ENCODE measurements around the gene MSI2.

Gene MSI2

DNA sequence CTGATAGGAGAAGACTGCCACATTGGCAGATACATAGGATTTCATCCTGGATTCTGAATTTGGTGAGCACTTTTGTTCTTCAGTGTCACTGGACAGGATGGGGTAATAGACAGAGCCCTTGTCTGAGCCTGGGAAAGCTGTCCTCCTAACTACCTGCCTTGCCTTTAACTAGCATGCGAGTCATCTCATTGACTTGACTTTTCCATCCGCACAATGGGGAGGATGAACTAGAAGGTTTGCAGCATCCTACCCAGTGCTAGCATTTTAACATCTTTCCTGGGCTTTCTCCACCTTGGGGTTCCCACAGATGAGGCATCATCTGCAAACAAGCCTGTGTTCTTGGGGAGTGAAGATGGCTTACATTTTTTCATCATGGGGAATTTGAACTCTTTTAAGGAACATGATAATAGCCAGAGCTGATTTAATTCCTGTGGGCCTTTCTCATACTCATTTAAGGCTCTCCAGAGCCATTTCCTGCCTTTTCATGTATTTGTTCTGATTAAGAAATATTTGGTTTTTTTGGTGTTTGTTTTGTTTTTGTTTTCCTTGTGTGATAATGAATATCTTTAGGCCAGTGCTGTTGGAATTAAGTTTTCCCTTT, 139.5 kb downstream of the MSI2 start:
- no peak for DNase-seq (ENCODE audit: low spot score)

DNA sequence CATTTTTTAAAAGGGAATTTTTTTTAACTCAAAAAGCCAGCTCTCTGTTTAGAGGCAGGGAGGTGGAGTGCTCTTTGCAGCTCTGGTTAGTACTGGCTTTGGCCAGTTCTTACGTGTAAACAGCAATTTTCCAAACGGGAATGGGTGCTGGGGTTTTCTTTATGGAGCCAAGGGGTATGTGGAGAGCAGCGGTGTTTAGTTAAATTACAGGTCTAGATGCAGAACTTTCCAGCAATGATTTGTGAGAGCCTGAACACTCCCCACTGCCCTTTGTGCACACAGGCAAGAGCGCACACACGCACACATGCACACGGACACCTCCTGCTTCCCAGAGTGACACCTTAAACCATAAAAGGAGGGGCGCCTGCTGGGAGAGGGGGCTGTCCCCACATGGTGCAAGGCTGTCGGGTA, 140.2 kb downstream of the MSI2 start:
- DNase-seq (ENCODE audit: low spot score) = no peak

DNA sequence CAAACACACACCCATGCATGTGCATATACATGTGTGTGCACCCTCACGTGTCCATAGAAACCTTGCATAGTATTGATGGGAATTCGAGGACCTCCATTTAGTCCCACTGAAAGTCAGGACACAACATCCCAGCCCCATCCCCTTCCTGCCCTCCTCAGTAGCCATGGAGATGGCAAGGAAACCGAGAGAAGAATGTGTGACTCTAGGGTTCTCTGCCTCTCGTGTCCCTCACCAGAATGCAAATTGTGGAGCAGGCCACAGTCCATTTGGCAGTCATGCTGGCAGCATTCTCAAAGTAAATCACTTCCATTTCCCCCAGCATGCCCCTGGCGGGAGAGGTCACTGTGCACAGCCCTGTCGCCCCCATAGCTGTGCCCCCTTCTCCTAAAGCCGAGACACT, 141.1 kb downstream of the MSI2 start:
- no peak for DNase-seq (ENCODE audit: low spot score)

DNA sequence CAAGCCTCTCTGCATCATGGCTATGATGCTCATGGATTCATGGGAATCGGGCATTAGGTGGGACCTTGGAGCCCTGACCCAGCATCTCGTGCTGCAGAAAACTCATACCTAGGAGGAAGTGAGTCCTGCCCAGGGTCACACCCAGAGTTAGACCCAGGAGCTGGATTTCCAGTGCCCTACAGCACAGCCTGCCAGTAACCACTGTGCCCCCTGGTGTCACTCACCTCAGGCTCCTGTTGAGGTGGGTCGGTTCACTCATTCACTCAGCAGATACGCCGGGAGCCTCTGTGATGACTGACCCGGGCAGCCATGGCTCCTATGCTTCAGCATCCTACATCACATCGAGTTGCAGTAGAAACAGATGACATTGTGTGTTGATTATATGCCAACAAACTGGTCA, 143.4 kb downstream of the MSI2 start:
- no peak for DNase-seq (ENCODE audit: low spot score)

DNA sequence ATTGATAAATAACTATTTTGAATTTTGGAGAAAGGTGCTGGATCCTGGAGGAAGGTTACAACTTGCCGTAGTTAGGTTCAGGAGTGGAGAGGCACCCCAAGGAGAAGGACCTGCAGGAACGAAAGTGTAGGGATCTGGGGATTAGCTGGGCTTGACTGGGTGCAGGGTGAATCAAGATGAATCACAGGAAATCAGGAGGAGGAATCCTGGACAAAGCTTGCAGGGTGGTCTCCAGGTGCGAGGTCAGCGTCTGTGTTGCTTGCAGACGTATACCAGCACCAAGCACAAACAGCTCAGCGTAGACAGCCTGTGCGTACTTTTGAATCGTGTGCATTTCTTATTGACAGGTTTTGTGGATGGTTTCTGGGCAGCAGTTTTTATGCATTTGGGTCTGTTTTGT, 144.3 kb downstream of the MSI2 start:
- DNase-seq (ENCODE audit: low spot score) = no peak

DNA sequence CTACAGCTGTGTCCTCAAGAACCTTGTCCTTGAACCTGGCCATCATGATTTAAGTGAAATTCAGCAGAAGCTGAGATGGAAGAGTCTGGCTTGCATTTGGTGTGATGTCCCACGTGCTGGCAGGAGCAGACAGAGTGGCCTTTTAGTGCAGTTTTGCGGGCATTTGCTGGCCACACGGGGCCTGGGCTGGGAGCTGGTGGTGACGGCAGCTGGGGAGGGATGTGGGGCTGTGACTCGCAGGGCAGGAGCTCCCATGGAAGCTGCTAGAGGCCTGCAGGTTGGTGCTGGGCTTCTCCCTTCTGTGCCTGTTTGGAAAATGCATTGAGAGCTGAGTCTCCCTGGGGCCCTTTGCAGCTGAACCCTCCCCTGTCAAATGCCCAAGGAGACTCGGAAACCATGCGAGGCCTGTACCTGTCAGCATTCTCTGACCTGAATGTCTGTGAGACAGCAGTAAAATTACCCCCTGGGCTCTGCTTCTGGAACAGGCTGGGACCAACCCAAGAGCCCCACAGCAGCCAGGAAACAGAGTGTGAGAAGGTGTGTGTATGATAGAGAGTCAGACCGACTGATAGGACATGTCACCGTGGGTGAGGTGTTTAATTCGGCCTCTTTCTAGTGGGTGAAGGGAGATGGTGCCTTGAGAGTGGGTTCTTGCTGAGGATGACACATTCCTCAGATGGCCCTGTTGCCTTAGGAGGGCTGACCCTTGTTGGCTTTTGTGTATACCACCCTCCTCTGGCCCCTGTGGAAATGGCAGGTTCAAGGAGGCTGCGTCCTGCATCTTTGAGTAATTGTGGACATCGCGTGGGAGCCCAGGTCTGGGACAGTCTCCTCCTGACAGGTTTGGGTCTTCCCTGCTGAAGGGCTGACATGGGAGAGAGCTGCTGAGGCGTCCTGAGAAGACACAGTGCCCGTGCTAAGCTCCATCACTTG, 145.5 kb downstream of the MSI2 start:
- no peak for DNase-seq (ENCODE audit: low spot score)

DNA sequence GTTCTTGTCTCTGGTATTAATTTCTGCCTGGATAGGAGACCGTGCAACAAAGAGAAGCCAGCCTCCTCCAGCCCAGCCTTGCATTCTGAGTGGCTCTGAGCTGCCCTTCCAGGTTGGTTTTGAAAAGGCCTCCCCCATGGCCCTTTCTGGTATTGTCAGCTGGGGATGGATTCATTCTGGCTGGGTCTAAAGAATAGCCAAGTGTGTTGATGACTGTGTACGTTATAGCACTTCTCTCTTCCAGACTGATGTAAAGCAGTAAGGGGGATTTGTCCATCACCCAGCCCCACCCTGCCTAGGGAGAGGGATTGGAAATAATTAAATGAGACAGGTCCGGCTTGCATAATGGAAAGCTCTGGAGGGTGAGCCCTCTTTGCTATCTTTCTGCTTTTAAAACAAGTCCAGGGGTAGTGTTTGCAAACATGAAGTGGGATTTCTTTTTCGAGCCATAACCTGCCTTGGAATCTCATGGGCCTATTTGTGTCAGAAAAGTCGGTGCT, 146.4 kb downstream of the MSI2 start:
- no peak for DNase-seq (ENCODE audit: low spot score)

DNA sequence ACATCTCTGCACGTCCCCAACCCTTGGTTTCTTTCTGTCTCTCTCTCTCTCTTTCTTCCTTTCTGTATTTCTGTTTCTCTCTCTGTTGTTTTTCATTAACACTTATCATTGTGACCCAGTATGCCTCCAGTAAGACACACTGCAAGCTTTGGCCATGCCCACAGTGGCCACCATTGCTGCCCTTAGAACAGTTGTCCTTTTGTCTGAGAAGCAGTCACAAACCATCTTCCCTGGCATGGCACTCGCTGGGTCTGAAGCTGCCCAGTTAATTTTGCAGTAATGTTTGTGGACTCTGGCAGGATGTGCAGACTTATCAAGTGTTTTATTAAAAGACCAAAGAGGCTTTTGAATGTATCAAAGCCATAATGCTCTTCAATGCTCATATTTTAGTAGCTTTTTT, 146.9 kb downstream of the MSI2 start:
- no peak for DNase-seq (ENCODE audit: low spot score)

DNA sequence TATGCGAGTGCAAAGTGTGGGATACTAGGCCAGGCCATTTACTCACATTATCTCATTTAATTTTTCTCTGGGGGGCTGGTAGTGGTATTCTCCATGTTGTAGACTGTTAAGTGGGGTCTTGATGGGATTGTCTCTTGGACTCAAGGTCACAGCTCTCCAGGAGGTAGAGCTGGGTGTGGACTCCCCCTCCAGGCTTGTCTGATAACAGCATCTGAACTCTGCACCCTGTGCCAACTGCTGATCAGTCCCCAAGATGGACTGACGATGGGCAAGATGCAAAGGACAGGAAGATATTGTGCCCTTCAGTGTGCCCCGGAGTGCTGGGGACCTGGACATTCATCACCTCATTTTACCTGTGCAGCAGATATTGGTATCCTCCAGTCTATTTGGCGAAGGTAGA, 147.8 kb downstream of the MSI2 start:
- no peak for DNase-seq (ENCODE audit: low spot score)

DNA sequence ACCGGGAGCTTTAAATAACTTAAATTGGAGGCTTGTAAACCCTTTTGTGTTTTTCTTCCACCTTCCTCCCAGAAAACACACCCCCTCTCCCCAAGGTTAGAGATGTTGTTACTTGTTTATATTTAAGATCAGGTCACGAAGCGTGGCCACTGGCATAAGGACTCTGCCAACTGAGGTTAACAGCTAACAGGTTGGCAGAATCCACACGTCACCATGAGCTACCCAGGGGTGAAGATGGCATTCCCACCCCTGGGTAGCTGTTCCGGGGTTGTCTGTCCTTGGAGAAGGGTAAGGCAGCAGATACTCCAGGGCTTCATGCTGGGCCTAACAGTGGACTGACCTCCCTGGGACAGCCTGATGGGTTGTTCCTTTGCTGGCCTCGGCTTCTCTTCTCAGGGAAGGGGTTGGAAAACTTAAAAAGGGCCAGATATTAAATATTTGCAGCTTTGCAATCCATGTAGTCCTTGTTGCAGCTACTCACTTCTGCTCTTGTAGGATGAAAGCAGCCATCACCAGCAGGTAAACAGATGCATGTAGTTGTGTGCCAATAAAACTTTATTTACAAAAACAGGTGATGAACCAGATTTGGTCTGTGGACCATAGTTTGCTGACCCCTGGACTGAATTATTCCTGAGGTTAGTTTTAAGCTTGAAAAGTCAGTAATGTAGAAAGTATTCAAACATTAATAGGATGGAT, 148.6 kb downstream of the MSI2 start:
- no peak for DNase-seq (ENCODE audit: low spot score)

DNA sequence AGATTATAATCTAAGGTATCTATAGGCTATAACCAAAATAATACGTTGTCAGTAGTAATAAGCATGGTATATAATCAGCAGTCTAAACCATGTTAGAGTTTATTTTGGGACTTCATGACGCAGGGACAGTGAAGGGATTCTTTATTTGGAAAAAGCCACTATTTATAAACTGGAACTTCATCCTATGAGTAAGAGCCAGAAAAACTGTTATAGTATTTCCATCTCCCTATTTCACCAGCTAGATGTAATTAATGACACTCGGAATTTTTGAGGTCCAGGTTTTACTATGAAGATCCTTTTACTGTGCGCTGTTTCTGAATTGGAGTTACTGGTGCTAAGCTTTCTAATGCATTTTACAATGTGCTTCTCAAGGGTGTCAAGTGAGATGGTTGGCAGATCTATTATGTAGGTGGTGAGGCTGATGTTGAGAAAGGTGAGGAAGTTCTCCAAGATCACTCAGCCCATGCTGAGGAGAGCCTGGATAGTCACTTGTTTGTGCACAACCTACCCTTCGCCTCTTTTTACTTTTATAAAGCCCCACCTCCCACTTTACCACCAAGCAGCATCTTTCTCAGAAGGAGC, 149.3 kb downstream of the MSI2 start:
- no peak for DNase-seq (ENCODE audit: low spot score)

DNA sequence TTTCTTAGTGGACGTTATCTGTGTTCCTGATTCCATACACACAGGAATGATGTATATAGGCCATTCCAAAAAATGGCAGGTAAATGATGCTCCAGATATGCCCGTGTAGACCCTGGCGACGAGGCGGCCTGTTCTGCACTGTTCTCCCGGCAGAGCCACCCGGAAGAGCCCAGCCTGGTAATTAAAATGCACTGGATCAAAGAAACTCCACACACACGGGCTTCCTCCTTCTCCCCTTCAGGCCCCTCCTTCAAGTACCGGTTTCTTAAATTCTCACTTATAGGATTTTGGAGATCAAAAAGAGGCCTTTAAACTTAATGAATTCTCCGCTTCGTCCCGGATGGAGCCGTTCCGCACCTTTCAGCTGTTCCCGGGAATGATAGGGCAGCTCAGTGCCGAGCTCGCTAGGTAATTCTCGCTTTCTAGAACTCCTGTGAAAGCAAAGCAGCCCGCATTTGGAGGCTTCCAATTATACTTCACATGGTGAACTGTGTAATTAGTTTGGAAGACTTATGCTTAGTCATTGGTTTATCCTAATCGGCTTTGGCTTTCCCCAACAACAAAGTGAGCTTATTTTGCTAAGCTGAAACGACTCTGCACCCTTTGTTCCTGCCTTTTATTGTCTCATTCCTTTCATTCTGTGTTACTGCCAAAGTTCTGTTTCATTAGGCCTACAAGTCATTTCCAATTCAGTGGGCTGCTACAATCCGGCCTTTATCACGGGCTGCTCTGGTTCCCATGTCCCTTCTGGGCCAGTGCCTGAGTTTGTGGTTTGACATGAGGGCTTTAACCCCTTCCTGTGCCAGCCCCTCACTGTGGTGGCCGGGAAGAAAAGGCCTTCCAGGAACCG, 150.0 kb downstream of the MSI2 start:
- DNase-seq (ENCODE audit: low spot score) = peak; percentile 22

DNA sequence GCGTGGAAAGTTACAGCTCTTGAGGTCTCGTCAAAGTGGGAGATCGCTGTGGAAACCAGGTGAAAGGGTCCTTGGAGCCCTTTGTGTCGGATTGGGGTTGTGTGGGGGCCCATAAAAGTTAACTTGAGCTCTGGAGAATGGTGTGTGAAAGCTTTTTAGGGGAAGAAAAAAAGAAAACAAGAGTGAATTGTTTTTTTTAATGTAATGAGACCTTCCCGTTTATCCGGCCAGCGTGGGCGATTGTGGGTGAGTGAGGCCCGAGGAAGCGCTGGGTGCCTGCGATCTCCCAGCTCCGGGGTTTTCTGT, 150.6 kb downstream of the MSI2 start:
- DNase-seq (ENCODE audit: low spot score) = no peak

DNA sequence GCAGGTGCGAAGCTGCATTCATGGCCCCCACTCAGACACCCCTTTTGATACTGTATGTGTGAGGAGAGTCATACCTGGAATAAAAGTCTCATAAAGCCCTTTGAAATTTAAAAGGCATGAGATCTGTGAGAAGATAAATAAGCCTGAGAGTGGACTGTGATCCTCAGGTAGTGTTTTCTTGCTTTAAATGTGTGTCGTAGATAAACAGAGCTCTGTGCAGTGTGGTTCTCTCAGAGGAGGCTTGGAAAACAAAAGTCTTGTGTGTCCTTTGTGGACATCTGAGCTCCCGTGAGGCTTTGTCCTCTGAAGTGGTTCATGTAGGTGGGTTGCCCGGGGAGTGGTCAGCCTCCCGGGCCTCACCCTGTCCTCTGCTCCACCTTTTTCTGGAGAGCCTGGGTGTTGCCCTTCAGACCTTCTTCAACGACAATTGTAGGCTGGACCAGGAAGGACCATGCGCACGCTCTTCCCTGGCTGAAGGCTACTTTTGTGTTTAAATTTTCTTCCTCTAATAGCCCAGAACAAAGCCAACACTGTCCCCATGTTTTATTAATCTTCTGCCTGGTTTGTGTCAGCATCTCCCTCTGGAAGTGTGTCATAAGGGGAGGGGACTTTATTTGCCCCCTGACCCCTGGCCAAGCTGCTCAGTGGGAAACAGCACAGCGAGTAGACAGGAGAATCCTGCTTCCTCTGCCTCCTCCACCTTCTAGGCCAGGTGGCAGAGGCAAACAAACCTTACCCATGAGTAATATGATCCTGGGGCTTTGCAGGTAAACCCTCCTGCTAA, 151.2 kb downstream of the MSI2 start:
- no peak for DNase-seq (ENCODE audit: low spot score)

DNA sequence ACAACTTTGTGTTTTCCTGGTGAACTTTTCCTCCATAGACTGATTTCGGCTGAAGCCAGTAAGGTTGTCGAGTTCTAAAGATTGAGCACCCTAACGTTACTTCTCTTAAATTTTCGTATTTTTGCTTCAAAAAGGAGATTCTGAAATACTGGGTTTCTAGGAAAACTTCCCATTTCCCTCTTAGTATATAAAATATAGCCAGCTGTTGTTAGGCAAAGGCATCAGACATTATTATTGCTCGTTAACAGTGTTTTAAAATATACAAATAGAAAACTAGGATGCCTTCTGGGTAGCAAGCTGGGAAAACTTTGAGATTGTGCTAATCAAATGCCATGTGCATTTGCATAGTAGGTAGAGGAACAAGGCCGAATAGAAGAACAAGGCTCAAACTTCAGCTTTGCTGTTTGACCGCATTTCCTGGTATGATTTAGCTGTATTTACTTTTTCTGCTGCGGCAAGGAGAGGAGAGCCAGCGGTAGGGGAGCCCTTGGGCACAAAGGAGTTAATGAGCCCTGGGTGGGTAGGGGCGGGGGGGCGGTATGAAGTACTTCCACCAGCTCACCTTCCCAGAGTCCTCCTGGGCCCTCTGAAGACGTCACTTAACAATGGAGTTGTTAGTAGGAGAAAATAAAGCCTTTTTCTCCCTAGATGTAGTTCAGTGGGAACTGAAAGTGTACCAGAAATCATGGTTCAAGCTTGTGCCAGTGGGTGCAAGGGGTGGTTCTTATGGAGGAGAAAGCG, 151.9 kb downstream of the MSI2 start:
- DNase-seq (ENCODE audit: low spot score) = no peak

DNA sequence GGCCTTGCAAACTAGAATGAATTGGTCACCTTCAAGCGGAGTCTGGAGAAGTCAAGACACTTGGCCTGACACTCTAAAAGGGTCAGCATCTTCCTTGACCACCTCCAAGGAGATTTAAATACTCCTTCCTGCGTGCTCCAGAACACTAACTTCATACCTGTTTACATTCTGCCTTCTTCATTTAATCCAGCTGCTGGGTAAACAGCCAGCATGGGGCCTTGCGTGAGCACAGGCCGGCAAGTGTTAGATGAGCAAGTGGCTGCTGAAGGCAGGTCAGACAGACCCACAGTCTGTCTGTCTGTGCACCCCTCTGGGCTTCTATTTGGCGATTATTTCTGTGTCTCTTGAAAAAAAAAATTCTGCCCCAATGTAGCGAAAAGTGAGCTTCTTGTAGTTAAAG, 153.8 kb downstream of the MSI2 start:
- no peak for DNase-seq (ENCODE audit: low spot score)

DNA sequence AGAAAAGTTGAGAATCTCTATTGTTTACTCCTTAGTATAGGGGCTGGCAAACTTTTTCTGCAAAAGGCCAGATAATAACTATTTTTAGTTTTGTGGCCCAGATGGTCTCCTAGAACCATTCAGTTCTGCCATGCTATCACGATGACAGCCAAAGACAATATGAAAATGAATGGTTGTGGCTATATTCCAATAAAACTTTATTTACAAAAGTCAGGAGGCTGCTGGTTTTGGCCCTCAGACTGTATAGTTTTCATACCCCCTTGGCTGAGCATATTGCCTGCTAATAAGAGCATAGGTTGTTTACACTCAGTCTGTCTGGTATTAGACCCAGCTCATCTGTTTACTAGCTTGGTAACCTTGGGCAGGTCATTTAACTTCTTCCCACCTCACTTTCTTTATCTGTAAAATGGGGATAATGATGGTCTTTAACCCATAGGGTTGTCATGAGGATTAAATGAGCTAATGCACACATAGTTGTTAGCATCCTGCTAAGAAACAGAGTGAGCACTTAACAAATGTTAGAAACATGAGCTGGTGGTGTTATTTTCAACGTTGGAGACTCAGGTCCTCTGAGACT, 156.3 kb downstream of the MSI2 start:
- DNase-seq (ENCODE audit: low spot score) = no peak

DNA sequence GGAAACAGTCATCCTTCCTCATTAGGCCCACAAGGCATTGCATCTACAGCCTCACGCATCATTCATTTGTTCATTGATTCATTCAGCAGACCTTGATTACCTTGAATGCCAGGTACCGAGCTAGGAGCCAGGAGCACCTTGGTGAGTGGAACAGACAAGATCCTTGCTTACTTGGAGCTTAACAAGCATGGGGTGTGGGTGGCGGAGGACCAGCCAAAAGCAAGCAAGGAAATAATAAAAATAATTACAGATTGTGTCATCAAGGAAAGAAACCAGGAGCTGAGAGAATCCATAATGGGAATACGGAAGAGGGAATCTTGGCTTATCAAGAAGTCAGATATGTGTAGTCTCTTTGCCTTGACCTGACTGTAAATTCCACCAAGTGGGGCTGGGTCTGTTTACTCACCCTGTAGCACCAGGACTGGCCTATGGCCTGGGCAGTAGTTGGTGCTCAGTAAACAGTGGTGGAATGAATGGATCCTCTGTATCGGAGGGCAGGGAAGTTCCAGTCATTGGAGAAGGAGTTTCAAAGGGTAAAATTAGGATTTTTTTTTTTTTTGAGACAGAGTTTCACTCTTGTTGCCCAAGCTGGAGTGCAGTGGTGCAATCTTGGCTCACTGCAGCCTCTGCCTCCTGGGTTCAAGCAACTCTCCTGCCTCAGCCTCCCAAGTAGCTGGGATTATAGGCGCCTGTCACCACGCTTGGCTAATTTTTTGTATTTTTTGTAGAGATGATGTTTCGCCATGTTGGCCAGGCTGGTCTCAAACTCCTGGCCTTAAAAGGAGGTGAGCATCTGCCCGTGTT, 157.7 kb downstream of the MSI2 start:
- no peak for DNase-seq (ENCODE audit: low spot score)

DNA sequence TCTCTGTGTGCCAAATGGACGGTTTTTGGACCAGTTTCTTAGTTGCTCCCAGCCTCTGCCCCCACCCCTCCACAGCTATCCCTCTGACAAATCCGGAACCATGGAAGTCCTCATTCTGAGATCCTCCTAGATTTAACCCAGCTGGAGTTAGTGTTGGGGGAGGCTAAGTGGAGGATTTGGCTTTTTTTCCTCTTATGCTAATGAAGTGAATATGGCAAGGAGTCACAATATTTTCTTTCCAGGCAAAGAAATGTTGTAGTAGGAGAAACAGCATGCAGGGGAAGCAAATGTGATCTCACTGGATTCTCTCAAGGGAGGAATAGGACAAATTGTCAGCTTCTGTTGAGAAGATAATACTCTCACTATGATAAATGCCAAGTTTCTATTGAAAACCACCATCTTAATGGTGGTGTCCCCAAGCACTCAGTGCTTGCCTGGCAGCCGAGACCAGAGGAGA, 159.5 kb downstream of the MSI2 start:
- no peak for DNase-seq (ENCODE audit: low spot score)

All from AG08396 (cell line).